SK-N-SH (cell line): ENCODE results near the gene TUBA4B. TPM values are rescaled to one million over a fixed set of nuclear protein-coding genes. Genes with fewer than 3 reads are reported as not detected.

Source experiments
- CTCF ChIA-PET: fragments of 300-600, 350-600 bp; formaldehyde crosslinking; extraction: SDS; loops from one replicate; lab custom pipeline; 2021; lab: Yijun Ruan, JAX
- POLR2A ChIA-PET: fragments of 350-600 bp; sonication (Branson Sonifier 250); formaldehyde crosslinking; extraction: SDS; loops from one replicate; lab custom pipeline; 2020; ENCODE audit warnings: antibody characterized with exemption, inconsistent platforms; lab: Yijun Ruan, JAX
- DNase-seq: peaks from one replicate; pipeline ENCODE4 v3.0.0; 2012
- H2AFZ ChIP-seq: fragments of 200-600 bp; sonication (generic); 2 replicates; pipeline ENCODE4 v1.8.1; 2016; ENCODE audit warnings: antibody characterized with exemption, mild to moderate bottlenecking, low read depth
- H3F3A ChIP-seq: fragments of 200-600 bp; sonication (generic); replicated peaks from 2 replicates; pipeline ENCODE3; 2016; ENCODE audit warnings: antibody characterized with exemption, mild to moderate bottlenecking; ENCODE audit not compliant: insufficient read depth
- H3K27ac ChIP-seq, 2 experiments: fragments of 200-500 bp in 1 of 2; fragments of 200-600 bp in 1 of 2; sonication (Bioruptor generic) in 1 of 2; sonication (generic), shearing (Covaris generic) in 1 of 2; 2 replicates each; pipeline versions ENCODE4 v1.5.1 to v1.6.1; 2014 to 2016; ENCODE audit warnings: low read depth in 2 of 2, inconsistent platforms in 1 of 2, low read length in 1 of 2, mild to moderate bottlenecking in 1 of 2, mixed read lengths in 1 of 2
- H3K27me3 ChIP-seq: fragments of 200-600 bp; sonication (generic), shearing (Covaris generic); 2 replicates; pipeline ENCODE4 v1.6.1; 2016; ENCODE audit warnings: mixed run types; ENCODE audit not compliant: insufficient read depth
- H3K36me3 ChIP-seq, 2 experiments: fragments of 200-500 bp in 1 of 2; fragments of 200-600 bp in 1 of 2; sonication (Bioruptor generic) in 1 of 2; sonication (generic) in 1 of 2; replicated peaks in 1 of 2; 2 replicates each; pipeline versions ENCODE3 to v1.5.1; 2014 to 2016; ENCODE audit warnings: low read length in 1 of 2, mild to moderate bottlenecking in 1 of 2; ENCODE audit not compliant: insufficient read depth in 2 of 2, control insufficient read depth in 1 of 2
- H3K4me1 ChIP-seq, 2 experiments: fragments of 200-500 bp in 1 of 2; fragments of 200-600 bp in 1 of 2; sonication (Bioruptor generic) in 1 of 2; sonication (generic), shearing (Covaris generic) in 1 of 2; 2 replicates each; pipeline versions ENCODE4 v1.5.1 to v1.6.1; 2014 to 2016; ENCODE audit warnings: low read depth in 1 of 2, low read length in 1 of 2, mixed run types in 1 of 2; ENCODE audit not compliant: insufficient read depth in 2 of 2, control insufficient read depth in 1 of 2
- H3K4me2 ChIP-seq: fragments of 200-600 bp; sonication (generic), shearing (Covaris generic); 2 replicates; pipeline ENCODE4 v1.6.1; 2017; ENCODE audit warnings: mixed run types
- H3K4me3 ChIP-seq, 2 experiments: fragments of 200-500 bp in 1 of 2; fragments of 200-600 bp in 1 of 2; sonication (Bioruptor generic) in 1 of 2; sonication (generic), shearing (Covaris generic) in 1 of 2; 2 replicates each; pipeline versions ENCODE4 v1.5.1 to v1.8.1; 2014 to 2016; ENCODE audit warnings: low read depth in 2 of 2, inconsistent platforms in 1 of 2, low read length in 1 of 2, mild to moderate bottlenecking in 1 of 2, mixed read lengths in 1 of 2, moderate library complexity in 1 of 2
- H3K79me2 ChIP-seq: fragments of 200-600 bp; sonication (generic); 2 replicates; pipeline ENCODE4 v1.8.1; 2017; ENCODE audit warnings: mild to moderate bottlenecking; ENCODE audit not compliant: insufficient read depth
- H3K9ac ChIP-seq: fragments of 200-600 bp; sonication (generic); 2 replicates; pipeline ENCODE4 v1.6.1; 2017; ENCODE audit warnings: mixed run types
- H3K9me2 ChIP-seq: fragments of 200-600 bp; sonication (generic); 2 replicates; pipeline ENCODE4 v1.6.1; 2017; ENCODE audit warnings: mixed run types
- H3K9me3 ChIP-seq: fragments of 200-600 bp; sonication (generic); 2 replicates; pipeline ENCODE4 v1.6.1; 2017; ENCODE audit warnings: mixed run types, mild to moderate bottlenecking, moderate library complexity
- H4K20me1 ChIP-seq: fragments of 200-600 bp; sonication (generic); 2 replicates; pipeline ENCODE4 v1.6.1; 2017; ENCODE audit warnings: mild to moderate bottlenecking, mixed run types; ENCODE audit not compliant: insufficient read depth
- CHD2 ChIP-seq: fragments of 150-350 bp; IDR thresholded peaks from 2 replicates; pipeline ENCODE4 v1.6.1; 2018; ENCODE audit warnings: low read length; ENCODE audit not compliant: partially characterized antibody
- ELF1 ChIP-seq: IDR thresholded peaks from 2 replicates; pipeline ENCODE4 v1.4.0; 2012
- EP300 ChIP-seq, 2 experiments: IDR thresholded peaks; 2 replicates each; pipeline versions ENCODE4 v1.4.0 to v1.6.1; 2012; ENCODE audit warnings: borderline replicate concordance in 1 of 2, low read depth in 1 of 2, low read length in 1 of 2
- EZH2phosphoT487 ChIP-seq: fragments of 200-600 bp; sonication (generic); IDR thresholded peaks from 2 replicates; pipeline ENCODE4 v1.6.1; 2017; ENCODE audit warnings: low read depth, mixed run types, mild to moderate bottlenecking, antibody characterized with exemption, moderate library complexity, borderline replicate concordance
- FOSL2 ChIP-seq: IDR thresholded peaks from 2 replicates; pipeline ENCODE4 v1.4.0; 2012; ENCODE audit warnings: low read depth, mild to moderate bottlenecking, moderate library complexity, borderline replicate concordance
- FOXJ3 ChIP-seq: sonication (generic); formaldehyde crosslinking; IDR thresholded peaks from 2 replicates; pipeline ENCODE4 v1.5.1; 2020; ENCODE audit warnings: mild to moderate bottlenecking, missing genetic modification reagents
- GATA2 ChIP-seq: sonication (generic); formaldehyde crosslinking; IDR thresholded peaks from 2 replicates; pipeline ENCODE4 v1.5.0; 2020; ENCODE audit warnings: mild to moderate bottlenecking, missing genetic modification reagents
- IRF3 ChIP-seq: fragments of 150-350 bp; IDR thresholded peaks from 2 replicates; pipeline ENCODE4 v1.6.1; 2016; ENCODE audit warnings: mild to moderate bottlenecking, low read depth, low read length
- JUND ChIP-seq: IDR thresholded peaks from 2 replicates; pipeline ENCODE4 v1.4.0; 2012
- MEF2A ChIP-seq: IDR thresholded peaks from 2 replicates; pipeline ENCODE4 v1.4.0; 2012; ENCODE audit warnings: low read depth, borderline replicate concordance
- NFIC ChIP-seq: IDR thresholded peaks from 2 replicates; pipeline ENCODE4 v1.4.0; 2012; ENCODE audit warnings: borderline replicate concordance
- REST ChIP-seq: IDR thresholded peaks from 2 replicates; pipeline ENCODE4 v1.6.1; 2012; ENCODE audit warnings: mild to moderate bottlenecking, low read depth, low read length, moderate library complexity
- RFX5 ChIP-seq: IDR thresholded peaks from 2 replicates; pipeline ENCODE4 v1.6.1; 2012; ENCODE audit warnings: mild to moderate bottlenecking, improper control_type of control experiment, low read length
- TCF12 ChIP-seq: IDR thresholded peaks from 2 replicates; pipeline ENCODE4 v1.4.0; 2012
- USF1 ChIP-seq: IDR thresholded peaks from 2 replicates; pipeline ENCODE4 v1.4.0; 2012; ENCODE audit warnings: low read depth, borderline replicate concordance
- ZBTB33 ChIP-seq: IDR thresholded peaks from 2 replicates; pipeline ENCODE4 v1.4.0; 2012; ENCODE audit warnings: low read depth, borderline replicate concordance
- WGBS: methylation state at CpG from one replicate; pipeline ENCODE4 v1.1.6; 2017; ENCODE audit warnings: low lambda C conversion rate; 5-methylcytosine and 5-hydroxymethylcytosine counted together
- polyA plus RNA-seq, 3 experiments: library from polyadenylated mRNA; depleted of rRNA; stranded (reverse); fragments of >200 nt; gene quantifications; 2 replicates each; pipeline ENCODE4 v1.2.3, GENCODE V29; 2012

Gene TUBA4B
- polyA plus RNA-seq, 1 of the 3 experiments (the other 2 are of a cell fraction) = 0.03 TPM

GRCh38 chr2:219228041-219228910 is 24.8 kb upstream of the TUBA4B start (continued):
- no peak for TF ChIP-seq IRF3

GRCh38 chr2:219228911-219229304 is 24.1 kb upstream of the TUBA4B start:
- CTCF ChIA-PET = interaction anchor here (0.8 to 5.1 kb wide), 8 partner anchors 10 to 199 kb away, joined by 3 to 40 read pairs (median 4); partner anchors contain the start of gene ABCB6
- WGBS = 4% methylated on average over 13 of the region's 19 CpGs
- no peak for DNase-seq
- H3K4me1 ChIP-seq = peaks cover 3 to 16% of the 10 kb centered on the region in 2 experiments; a peak in 1 of 4 replicates
- peak overlapping the region; percentile 98 for H3K4me2 ChIP-seq
- H3K36me3 ChIP-seq = peaks cover 9 to 39% of the 10 kb centered on the region in 2 experiments
- H3K9me3 ChIP-seq = no peaks in the 10 kb centered on the region
- H3K9me2 ChIP-seq = no peaks in the 10 kb centered on the region
- TF ChIP-seq GATA2 (CRISPR knock-in tag) (no peak), NFIC (no peak), USF1 (no peak), FOXJ3 (CRISPR knock-in tag) (no peak), ELF1 (no peak), EZH2phosphoT487 (no peak), IRF3 (no peak), RFX5 (no peak), EP300 (IDR thresholded peaks at IDR 0.05; ENCODE audit: borderline replicate concordance in 1 of 2, low read depth in 1 of 2, low read length in 1 of 2) (no peak), JUND (no peak), REST (no peak), TCF12 (no peak), ZBTB33 (no peak), CHD2 (no peak), FOSL2 (no peak), MEF2A (no peak)
- TF ChIP-seq, all 33 proteins: peak for 0
- POLR2A ChIA-PET = interaction anchor here (0.6 to 2.7 kb wide), 4 partner anchors 10 to 55 kb away, joined by 3 to 23 read pairs (median 14); partner anchors contain the start of genes ABCB6, CNPPD1, GLB1L and STK16
- Histone ChIP-seq H3K9ac (peak overlapping the region; percentile 78), H2AFZ (peak overlapping the region; percentile 75; the same call in 1 of the 2 replicates), H4K20me1 (no peaks in the 10 kb centered on the region), H3K79me2 (peaks cover 27% of the 10 kb centered on the region), H3F3A (peaks cover 11% of the 10 kb centered on the region), H3K27ac (peak overlapping the region; percentile 74 to 75; a peak in 3 of 4 replicates), H3K27me3 (no peaks in the 10 kb centered on the region), H3K4me3 (peak overlapping the region; percentile 82 to 87)
